ENCODE results near the gene TCF12.

The TCF12 gene

DNA sequence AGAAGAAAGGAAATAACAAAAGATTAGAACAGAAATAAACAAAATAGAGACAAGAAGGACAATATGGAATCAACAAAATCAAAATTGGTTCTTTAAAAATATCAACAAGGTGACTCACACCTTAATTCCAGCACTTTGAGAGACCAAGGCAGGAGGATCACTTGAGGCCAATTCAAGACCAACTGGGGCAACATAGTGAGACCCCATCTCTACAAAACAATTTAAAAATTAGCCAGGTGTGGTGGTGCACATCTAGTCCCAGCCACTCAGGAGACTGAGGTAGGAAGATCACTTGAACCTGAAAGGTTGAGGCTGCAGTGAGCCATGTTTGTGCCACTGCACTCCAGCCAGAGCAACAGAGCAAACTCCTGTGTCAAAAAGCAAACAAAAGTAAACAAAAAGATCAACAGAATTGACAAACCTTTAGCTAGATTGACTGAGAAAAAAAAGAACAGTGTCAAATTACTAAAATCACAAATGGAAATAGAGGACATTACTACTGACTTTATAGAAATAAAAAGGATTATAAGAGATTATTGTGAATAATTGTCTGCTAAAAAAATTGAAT lies 267.1 kb downstream of the TCF12 start:
- no peak overlapping the region for H3K4me3 ChIP-seq (ENCODE audit: low read depth, low read length)
- DNase-seq (ENCODE audit: low read depth), result peak; percentile 21
- TF ChIP-seq, protein P1, sequence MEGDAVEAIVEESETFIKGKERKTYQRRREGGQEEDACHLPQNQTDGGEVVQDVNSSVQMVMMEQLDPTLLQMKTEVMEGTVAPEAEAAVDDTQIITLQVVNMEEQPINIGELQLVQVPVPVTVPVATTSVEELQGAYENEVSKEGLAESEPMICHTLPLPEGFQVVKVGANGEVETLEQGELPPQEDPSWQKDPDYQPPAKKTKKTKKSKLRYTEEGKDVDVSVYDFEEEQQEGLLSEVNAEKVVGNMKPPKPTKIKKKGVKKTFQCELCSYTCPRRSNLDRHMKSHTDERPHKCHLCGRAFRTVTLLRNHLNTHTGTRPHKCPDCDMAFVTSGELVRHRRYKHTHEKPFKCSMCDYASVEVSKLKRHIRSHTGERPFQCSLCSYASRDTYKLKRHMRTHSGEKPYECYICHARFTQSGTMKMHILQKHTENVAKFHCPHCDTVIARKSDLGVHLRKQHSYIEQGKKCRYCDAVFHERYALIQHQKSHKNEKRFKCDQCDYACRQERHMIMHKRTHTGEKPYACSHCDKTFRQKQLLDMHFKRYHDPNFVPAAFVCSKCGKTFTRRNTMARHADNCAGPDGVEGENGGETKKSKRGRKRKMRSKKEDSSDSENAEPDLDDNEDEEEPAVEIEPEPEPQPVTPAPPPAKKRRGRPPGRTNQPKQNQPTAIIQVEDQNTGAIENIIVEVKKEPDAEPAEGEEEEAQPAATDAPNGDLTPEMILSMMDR (IDR thresholded peaks at IDR 0.05; ENCODE audit: control insufficient read depth, extremely low read depth, insufficient read depth), result no peak

DNA sequence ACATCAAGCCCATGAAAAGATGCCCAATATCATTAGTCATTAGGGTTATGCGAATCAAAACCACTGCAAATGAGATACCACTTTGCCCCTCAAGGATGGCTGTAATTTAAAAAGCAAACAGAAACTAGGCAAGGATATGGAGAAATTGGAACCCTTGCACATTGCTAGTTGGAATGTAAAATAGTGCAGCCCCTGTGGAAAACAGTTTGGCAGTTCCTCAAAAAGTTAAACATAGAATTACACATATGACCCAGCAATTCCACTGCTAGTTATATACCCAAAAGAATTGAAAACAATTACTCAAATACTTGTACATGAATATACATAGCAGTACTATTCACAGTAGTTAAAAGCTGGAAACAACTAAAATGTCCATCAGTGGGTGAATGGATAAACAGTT lies 271.0 kb downstream of the TCF12 start:
- TF ChIP-seq, protein P1 (IDR thresholded peaks at IDR 0.05; ENCODE audit: control insufficient read depth, extremely low read depth, insufficient read depth), result no peak
- DNase-seq (ENCODE audit: low read depth), result no peak

DNA sequence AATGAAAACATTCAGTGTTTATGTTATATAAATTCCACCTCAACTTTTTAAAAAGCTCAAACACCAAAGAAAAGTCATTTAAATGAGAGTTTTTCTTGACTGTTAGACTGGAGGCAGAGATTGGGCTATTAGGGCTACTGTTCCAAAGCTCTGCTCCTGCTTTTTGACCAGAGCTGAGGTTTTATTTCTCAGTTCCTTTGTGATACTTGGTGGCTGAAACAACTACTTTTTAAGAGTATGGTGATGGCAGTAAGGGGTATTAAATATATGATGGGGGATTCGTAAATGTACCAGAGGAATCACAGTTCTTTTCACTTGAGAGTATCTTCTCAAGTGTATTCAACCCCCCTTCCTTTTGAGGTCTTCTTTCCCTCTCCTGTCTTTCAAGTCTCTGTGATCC lies 271.8 kb downstream of the TCF12 start:
- no peak for DNase-seq (ENCODE audit: low read depth)
- H3K4me3 ChIP-seq (ENCODE audit: low read depth, low read length), result no peak overlapping the region
- TF ChIP-seq, protein P1 (IDR thresholded peaks at IDR 0.05; ENCODE audit: control insufficient read depth, extremely low read depth, insufficient read depth), result no peak

More for the DNA sequence above, 271.0 kb downstream of the TCF12 start:
- H3K4me3 ChIP-seq (ENCODE audit: low read depth, low read length), result no peak overlapping the region

DNA sequence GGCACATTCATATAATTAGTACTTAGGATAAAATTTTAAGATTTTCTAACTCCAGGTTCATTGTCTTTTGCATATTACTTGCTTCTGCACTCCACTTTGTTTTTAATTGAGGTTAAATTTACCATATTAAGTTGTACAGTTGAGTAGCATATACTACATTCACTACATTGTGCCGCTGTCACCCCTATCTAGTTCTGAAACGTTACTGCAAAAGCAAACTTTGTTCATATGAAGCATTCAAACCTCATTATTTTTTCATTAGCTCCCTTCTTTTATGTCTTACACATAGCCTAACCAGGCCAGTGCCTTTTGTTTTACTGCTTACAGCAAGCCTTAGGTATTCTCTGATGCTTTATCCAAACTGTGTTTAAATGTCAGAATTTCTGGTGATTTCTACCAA lies 274.7 kb downstream of the TCF12 start:
- TF ChIP-seq, protein P1 (IDR thresholded peaks at IDR 0.05; ENCODE audit: control insufficient read depth, extremely low read depth, insufficient read depth), result no peak
- no peak overlapping the region for H3K4me3 ChIP-seq (ENCODE audit: low read depth, low read length)
- DNase-seq (ENCODE audit: low read depth), result no peak

DNA sequence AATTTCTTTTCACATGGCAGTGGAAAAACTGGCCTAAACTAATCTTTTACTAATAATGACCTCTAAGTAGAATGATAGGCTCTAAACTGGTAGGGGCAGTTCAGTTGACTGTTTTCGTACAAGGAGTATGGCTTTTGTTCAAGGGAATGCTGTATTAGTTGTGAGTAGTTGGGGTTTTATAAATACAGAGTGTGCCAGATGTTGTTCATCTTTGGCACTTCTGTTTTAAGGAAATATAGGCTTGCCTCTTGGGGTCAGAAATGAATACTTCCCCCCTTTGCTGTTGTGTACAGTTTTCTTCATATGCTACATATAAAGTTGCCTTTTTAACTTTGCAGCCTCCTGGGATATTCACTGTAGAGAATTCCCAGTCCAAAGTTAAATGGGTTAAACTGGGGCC lies 276.9 kb downstream of the TCF12 start:
- DNase-seq (ENCODE audit: low read depth), result no peak
- TF ChIP-seq, protein P1 (IDR thresholded peaks at IDR 0.05; ENCODE audit: control insufficient read depth, extremely low read depth, insufficient read depth), result no peak
- H3K4me3 ChIP-seq (ENCODE audit: low read depth, low read length), result no peak overlapping the region

DNA sequence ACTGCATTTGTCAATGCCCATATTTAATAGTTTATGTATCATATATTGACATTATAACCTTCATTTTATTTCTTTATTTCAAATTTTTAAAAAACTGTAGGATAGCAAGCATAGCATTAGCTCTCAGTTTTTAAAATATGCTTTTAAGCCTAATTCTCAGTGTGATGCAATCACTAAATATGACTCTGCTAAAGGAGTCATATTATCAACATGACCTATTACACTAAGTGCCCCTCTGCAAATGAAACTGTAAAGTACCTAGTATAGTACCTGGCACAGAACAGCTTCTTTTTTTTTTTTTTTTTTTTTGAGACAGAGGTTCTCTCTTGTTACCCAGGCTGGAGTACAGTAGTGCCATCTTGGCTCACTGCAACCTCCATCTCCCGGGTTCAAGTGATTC lies 278.4 kb downstream of the TCF12 start:
- TF ChIP-seq, protein P1 (IDR thresholded peaks at IDR 0.05; ENCODE audit: control insufficient read depth, extremely low read depth, insufficient read depth), result no peak
- H3K4me3 ChIP-seq (ENCODE audit: low read depth, low read length), result no peak overlapping the region
- DNase-seq (ENCODE audit: low read depth), result no peak

DNA sequence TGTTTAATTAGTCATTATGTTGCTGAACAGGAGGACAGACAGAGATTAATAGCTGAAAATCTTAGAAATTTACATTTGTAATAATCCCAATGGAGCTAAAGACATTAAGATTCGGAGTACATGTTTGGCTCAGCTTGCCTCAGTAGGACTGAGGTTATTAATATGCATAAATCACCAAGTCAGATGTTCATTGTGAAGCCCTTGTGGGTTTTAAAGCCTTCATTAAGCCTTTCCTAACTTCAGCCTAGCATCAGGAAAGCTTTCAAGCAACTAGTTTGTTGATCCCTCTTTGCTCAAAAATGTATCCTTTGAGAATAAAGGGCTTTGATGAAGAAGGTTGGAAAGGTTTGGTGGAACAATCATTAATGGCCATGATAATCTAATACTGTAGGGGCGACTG lies 279.7 kb downstream of the TCF12 start:
- TF ChIP-seq, protein P1 (IDR thresholded peaks at IDR 0.05; ENCODE audit: control insufficient read depth, extremely low read depth, insufficient read depth), result no peak
- H3K4me3 ChIP-seq (ENCODE audit: low read depth, low read length), result no peak overlapping the region
- no peak for DNase-seq (ENCODE audit: low read depth)
